GM19025 (cell line): ENCODE data around the gene IQSEC1.
A peak's percentile ranks its signal among the peaks of the same experiment; 100 is the strongest.

Experiments used
- ATAC-seq: cut with Tn5 transposase; IDR thresholded peaks from one replicate; pipeline ENCODE4 v1.9.1; 2021; ENCODE audit warnings: mild to moderate bottlenecking, low read depth, moderate library complexity; ENCODE audit not compliant: unreplicated experiment

Gene IQSEC1

DNA sequence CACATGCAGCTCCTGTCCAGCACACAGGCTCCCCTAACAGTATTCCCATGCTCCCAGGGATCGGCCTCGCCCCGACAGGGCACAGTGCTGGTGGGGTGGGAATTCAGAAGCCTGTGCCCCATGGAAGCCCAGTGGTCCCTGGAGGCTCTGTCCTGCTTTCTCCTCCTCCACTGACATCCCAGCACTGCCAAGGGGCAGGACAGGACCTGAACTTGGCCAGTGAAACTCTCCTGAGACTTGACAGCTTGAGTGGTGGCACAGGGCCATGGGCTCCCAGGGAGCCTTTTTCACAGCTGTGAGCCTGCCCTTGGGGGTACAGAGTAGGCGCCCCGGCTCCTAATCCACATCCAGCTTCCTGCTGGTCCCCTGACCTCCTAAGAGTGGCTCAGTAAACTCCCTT is 38.4 kb downstream of the IQSEC1 start:
- no peak for ATAC-seq

DNA sequence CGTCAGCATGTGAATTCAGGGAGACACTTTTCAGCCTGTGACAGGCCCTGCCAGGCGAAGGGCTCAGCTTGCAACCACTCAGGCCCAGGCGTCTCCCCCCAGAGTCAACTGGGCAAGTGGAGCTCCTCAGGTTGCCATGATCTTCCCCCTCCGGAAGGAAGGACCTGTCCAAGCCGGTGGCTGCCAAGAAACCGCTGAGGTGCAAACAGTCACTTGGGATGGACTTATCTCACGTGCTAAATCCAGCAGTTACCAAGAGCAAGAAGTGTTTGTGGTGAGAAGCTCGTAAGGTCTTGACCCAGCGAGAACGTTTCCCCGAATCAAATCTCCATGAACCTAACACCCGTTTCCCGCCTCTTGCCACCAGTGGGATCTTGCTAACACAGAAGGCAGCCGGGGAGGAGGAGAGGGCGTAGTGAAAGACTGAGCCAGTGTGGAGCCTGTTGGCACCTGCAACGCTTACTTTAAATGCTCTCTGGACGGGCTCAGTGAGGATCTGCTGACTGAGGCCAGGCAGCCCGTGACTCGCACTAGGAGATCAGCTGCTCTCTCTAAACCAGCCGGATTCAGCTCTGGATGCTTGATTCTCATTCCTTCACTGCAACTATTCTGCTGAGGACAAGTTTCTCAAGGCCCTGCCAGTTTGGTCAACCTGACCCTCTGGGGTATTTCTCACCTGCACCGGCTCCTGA is 39.0 kb downstream of the IQSEC1 start:
- ATAC-seq = no peak

GRCh38 chr3:13032206-13032605 is 41.0 kb downstream of the IQSEC1 start:
- no peak for ATAC-seq

GRCh38 chr3:13031621-13032020 is 41.6 kb downstream of the IQSEC1 start:
- ATAC-seq = no peak

- no peak for ATAC-seq
These were observed 42.5 kb downstream of the IQSEC1 start for GRCh38 chr3:13030684-13031083.

GRCh38 chr3:13028010-13028821 is 45.0 kb downstream of the IQSEC1 start:
- ATAC-seq = no peak

DNA sequence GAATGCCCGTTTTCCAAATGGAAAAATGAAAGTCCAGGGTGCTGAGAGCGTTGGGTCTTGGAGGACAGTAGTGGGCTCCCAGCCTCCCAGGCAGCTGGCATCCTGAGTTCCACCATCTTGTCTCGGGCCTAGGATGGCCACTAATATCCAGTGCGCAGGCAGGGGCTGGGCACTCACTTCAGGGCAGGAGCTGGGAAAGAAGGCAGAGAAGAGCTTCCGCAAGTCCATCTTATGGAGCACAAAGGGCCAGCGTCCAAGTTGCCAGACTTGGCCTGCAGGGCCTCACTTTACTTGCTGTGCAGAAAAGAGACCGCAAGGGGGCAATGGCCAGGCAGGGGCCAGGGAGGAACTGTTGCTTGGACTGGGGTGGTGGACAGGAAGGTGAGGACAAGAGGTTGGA is 46.1 kb downstream of the IQSEC1 start:
- ATAC-seq = no peak

- ATAC-seq = no peak
These were observed 46.7 kb downstream of the IQSEC1 start for GRCh38 chr3:13026534-13026933.

GRCh38 chr3:13025778-13026518 is 47.3 kb downstream of the IQSEC1 start:
- no peak for ATAC-seq

DNA sequence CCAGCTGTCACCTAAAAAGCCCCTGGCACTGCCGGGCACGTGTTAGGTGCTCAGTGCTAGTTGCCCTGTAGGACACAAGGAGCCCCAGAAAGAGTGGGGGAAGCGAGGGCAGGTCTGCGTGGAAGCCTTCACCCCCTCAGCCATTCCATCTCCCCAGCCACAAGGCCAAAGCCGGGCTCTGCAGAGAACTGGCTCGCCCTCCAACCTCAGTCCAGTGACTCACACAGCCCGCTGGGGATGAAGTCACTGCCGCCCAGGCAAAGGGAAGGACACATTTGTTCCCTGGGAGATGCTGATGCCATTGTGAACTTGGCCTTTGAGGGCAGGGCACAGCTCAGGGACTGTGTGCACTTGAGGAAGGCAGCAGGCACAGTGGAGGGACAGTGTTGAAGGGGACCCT is 48.1 kb downstream of the IQSEC1 start:
- ATAC-seq = no peak

- no peak for ATAC-seq
These were observed 48.5 kb downstream of the IQSEC1 start for GRCh38 chr3:13024765-13025065.

GRCh38 chr3:13023971-13024764 is 49.1 kb downstream of the IQSEC1 start:
- no peak for ATAC-seq

DNA sequence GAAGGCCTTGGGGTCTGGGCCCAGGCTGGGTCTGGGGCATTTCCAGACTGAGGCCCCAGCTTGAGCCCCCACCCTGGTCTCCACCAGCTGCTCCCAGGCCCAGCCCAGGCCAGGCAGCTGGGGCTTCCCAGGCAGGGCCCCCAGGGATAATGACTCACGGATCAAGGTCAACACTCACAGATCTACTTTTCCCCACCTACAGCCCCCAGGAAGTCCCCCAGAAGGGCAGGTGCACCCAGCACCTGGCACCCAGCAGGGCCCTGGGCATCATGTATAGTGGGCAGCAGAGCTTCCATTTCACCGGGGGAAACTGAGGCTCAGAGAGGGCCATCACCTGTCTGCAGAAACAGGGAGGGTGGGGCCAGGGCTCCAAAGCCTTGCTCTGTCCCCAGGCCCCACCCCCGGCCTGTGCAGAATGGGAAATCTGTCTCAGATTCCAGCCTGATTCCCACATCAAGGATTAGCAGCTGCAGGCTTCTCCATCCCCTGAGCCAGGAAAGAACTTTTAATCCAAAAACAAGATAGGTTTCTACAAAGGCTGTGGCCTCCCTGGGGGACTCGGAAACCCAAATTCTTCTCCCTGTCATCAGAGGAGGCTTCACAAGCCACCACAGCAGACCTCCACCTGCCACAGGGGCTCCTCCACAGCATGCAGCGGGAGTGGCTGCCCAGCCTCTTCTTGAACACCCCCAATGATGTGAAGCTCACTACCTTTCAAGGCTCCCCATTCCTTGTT is 49.8 kb downstream of the IQSEC1 start:
- no peak for ATAC-seq

DNA sequence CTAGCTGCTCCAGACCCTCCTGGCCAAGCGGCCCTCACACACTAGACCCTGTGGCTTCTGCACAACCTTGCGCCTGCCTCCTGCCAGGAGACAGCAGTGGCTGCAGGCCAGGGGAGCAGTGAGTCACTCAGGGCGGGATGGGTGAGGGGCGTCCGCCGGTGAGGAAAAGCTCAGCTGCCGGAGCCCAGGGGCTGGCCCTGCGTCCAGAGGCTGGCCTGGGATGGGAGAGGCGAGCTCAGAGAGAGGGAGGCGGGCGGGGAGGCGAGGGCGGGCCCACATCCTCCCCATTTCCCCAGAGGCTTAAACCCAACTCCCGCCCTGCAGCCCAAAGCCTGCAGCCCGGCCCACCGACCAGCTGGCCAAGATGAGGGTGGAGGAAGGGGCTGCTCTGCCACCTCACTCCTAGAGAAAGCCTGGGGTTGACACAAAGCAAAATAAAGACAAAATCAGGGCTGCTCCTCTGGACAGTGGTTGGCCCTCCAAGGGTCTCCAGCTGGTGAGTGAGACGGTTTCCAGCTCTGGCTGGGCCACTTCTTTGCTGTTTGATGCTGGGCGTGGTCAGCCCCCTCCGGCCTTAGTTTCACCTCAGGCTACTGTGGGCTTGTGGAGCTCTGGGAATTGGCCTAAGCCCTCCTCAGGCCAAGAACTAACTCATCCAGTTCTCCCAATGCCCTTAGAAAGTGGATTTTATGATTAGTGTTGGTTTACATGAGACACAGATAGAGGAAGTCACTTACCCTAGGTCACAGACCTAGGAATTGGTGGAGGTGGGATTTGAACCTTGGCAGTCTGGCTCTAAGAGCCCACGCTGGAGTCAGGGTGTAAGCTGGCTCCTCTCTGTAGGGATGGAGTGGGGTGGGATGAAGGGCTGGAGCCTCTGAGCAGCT is 50.6 kb downstream of the IQSEC1 start:
- ATAC-seq = peak; percentile 35

DNA sequence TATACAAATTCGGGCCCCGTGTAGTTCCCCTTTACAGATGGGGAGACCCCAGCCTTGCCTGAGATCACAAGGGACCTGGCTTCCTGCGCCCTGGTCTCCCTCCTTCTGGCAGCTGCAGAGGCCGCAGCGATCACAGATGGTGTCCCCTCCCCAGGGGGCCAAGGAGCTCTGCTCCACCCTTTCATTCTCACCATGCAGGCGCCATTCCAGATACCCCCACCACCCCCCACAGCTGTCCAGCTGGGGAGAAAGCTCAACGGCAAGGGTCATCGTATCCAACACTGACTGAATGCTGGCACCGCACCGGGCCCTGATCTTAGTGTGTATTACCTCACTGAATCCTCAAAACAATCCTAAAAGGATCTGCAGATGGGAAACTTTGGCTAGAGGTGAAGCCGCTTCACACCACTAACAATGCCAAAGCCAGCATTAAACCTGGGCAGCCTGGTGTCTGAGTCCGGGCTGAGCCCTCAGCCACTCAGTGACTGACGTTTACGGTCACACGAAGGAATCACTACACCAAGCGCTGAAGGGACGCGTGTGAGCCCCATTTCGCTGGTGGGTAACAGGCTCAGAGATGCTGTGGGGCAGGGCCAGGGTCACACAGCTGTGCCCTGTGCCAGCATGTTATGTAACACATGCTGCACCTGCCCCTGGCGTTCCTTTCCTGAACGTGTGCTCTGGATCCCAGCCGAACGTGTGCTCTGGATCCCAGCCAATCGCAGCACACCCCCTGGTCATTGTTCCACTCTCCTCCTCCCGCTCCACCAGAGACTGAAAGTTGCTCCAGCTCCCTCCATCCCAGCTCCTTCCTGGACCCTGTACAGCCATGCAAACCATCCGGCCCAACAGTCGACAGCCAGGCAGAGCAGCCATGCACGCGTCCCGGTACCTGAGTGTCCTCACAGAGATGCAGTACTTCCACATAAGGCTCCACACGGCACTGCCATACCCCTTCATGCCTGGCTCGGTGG is 51.8 kb downstream of the IQSEC1 start:
- no peak for ATAC-seq

DNA sequence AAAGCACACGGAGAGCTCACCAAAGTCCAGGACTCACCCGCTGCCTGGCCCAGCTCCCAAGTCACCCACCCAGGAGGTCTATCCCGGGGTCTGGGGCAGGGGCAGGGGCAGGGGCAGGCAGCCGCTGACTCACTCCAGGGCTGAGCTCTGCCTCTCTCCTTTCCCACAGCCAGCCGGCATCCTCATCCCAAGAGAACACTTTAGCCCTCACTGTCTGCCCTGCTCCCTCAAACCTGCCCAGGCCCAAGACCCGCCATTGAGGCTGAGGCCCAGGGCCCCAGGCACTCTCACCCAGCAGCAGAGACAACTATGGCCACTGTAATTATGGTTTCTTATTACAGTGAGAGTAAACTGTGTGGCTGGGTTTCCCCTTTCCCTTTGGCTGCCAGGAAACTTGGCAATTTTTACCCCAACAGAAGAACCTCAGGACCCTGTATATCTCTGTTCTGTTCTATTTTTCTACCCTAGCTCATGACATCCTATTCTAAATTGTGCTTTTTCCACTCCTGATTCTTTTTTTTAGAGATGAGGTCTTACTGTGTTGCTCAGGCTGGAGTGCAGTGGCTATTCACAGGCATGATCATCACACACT is 53.0 kb downstream of the IQSEC1 start:
- ATAC-seq = no peak

DNA sequence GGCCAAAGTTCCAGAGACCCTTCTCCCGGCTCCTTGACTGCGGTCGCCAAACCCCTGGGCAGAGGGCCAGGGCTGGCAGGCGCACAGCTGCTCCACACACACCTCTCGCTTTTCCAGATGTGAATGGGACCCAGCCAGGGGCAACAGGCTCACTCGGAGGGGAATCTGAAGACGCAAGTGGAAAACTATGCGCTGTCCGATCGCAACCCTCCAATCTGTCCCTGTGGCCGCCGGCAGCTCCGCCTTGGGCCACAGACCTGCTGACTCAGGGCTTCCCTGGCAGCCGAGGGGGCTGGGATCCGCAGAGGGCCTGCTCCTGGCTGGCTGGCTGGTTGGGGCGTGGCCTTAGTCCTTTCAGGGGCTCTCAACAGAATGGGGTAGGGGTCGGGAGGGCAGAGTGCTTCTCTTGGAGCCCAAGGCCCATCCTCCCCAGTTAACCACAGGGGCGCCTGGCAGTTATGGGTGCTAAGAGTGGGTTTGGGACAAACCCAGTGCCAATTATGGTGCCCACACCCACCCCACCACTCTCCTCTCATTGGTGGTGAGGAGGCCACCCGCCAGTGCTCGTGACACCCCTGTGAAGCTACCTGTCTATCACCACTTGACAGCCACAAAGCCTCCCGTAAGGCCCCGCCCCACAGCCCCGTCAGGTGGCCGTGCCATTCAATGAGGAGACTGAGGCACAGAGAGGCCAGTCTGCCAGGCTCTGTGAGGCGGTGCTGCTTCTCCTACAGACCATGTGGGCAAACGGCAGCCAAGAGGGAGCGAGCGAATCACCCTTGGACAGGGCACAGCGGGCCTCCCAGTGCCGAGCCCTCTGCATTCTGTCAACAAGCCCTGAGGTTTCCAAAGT is 53.8 kb downstream of the IQSEC1 start:
- no peak for ATAC-seq
